ENCODE measurements around the gene DNM3. TPM values are rescaled to one million over a fixed set of nuclear protein-coding genes. Genes with fewer than 3 reads are reported as not detected.

The DNM3 gene
- total RNA-seq, 1 donor, result 2.0 TPM

DNA sequence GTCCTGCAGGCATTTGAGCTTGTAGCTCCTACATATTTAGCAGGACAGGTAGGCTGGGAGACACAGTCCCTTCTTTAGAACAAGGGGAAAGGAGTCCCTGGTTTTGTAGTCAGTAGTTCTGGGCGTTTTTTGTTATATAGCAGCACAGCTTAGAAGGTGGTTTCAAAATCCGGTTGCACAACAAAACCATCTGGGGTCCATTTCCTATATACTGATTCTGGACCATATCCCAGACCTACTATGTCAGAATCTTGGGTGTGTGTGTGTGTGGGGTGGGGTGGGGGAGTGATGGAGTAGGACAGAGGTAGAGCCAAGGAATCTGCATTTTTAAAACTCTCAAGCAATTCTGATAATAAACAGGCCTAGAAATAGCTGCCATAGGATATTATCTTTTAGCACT lies 38.3 kb upstream of the DNM3 start:
- peak; percentile 94 for DNase-seq (ENCODE audit: low read depth)
- H3K4me3 ChIP-seq (ENCODE audit: low read depth, low read length), result no peak overlapping the region
- TF ChIP-seq CTCF (IDR thresholded peaks at IDR 0.05; ENCODE audit: insufficient read depth, low read length), result no peak

- no peak overlapping the region for H3K4me3 ChIP-seq (ENCODE audit: low read depth, low read length)
- no peak for TF ChIP-seq CTCF (IDR thresholded peaks at IDR 0.05; ENCODE audit: insufficient read depth, low read length)
- no peak for DNase-seq (ENCODE audit: low read depth)
Observed at GRCh38 chr1:171803461-171804022, 37.8 kb upstream of the DNM3 start.

DNA sequence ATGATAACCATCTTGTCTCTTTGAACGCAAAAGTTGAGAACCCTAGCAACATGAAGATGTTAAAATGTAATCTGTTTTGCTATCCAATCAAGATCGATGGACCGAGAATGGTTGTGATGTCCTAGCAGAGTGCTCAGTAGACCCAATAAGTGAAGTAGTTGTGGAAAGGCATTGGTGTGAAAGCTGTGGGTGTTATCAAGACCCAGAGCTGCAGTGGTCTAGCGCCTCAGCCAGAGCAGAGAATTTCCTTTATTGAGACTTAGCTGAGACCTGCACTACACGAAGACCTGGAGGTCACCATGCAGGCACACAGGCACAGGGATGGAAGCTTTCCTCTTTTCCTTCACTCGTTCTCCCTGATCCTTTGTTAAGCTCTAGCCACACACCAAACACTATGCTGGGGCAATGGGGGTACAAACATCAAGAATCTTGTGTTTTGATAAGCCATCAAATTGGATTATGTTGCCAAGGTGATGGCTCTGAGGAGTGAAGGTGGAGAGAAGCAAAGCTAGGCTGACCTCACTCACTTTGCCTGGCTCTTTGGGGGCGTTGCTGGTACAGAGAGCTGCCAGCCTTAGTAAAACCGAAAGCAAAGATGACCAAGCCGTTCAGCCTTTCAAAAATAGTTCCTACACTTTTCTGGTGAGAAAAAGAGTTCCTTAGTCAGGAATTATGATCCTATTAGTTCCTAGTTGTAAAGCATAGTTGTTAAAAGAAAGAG lies 35.7 kb upstream of the DNM3 start:
- H3K4me3 ChIP-seq (ENCODE audit: low read depth, low read length), result no peak overlapping the region
- no peak for TF ChIP-seq CTCF (IDR thresholded peaks at IDR 0.05; ENCODE audit: insufficient read depth, low read length)
- DNase-seq (ENCODE audit: low read depth), result no peak

DNA sequence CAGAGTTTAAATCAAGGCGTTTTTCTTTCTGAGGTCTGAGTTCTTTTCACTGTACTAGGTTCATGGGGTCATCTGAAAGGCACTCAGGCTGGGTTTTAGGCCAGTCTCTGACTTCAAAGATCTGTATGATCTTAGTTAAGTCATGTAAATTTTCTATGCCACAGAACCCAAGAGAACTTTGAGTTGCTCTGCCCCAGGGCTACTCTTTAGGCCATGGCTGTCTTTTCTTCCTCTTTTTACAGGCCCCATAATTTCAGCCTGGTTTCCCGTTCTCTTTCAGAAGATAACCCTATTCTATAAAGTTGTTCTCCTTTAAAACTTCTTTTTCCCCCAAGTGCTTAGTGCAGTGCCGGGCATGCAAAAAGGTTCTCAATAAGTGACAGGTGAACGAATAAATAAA lies 33.7 kb upstream of the DNM3 start:
- no peak for TF ChIP-seq CTCF (IDR thresholded peaks at IDR 0.05; ENCODE audit: insufficient read depth, low read length)
- no peak overlapping the region for H3K4me3 ChIP-seq (ENCODE audit: low read depth, low read length)
- DNase-seq (ENCODE audit: low read depth), result no peak

- TF ChIP-seq CTCF (IDR thresholded peaks at IDR 0.05; ENCODE audit: insufficient read depth, low read length), result no peak
- DNase-seq (ENCODE audit: low read depth), result no peak
- H3K4me3 ChIP-seq (ENCODE audit: low read depth, low read length), result no peak overlapping the region
Observed at GRCh38 chr1:171809834-171810233, 31.5 kb upstream of the DNM3 start.

DNA sequence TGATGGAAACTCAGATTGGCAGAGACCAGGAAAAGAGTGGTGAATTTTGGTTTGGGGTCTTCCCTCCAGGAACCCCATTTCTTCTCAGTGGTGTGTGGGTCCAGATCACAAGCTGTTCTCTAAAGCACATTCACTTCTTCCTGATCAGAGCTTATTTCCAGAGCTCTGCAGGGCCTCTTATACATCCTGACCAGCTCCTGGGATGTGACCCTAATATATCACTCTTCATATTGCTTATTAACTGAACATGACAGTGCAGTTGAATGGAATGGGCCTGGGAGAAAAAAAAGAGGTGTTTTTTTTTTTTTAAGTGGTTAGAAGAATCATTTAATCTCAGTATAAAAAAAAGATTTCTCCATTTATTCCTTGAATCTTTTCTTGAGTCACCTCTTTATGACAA lies 29.6 kb upstream of the DNM3 start:
- TF ChIP-seq CTCF (IDR thresholded peaks at IDR 0.05; ENCODE audit: insufficient read depth, low read length), result no peak
- no peak for DNase-seq (ENCODE audit: low read depth)
- no peak overlapping the region for H3K4me3 ChIP-seq (ENCODE audit: low read depth, low read length)
